ENCODE results near the gene UBD.

Gene UBD

DNA sequence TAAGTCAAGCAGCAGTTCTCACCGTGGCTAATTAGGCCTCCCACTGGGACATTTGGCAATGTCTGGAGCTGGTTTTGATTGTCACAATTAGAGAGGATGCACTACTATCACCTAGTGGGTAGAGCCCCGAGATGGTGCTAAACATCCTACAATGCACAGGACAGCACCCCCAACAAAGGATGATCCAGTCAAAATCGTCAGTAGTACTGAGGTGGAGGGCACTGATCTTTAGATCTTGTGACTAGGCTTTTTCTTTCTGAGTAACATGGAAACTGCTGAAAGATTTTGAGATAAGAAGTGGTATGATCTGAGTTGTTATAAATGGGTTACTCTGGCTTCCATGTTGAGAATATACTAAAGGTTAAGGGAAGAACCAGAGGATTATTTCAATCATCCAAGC lies 12.0 kb downstream of the UBD start:
- no peaks in the 10 kb centered on the region for H3K9me3 ChIP-seq (ENCODE audit: control insufficient read depth, insufficient read depth, low read length)
- 0 out of 2 replicates have a peak, but pooled peaks cover 3% of the 10 kb centered on the region for H3K4me1 ChIP-seq (ENCODE audit: insufficient read depth, low read length)
- no peaks in the 10 kb centered on the region for H3K36me3 ChIP-seq (ENCODE audit: insufficient read depth, low read length)
- H3K9ac ChIP-seq (ENCODE audit: low read depth, low read length): no peak overlapping the region

GRCh38 chr6:29537714-29538403 lies 21.7 kb downstream of the UBD start:
- no peaks in the 10 kb centered on the region for H3K9me3 ChIP-seq (ENCODE audit: control insufficient read depth, insufficient read depth, low read length)
- H3K9ac ChIP-seq (ENCODE audit: low read depth, low read length): no peak overlapping the region
- H3K36me3 ChIP-seq (ENCODE audit: insufficient read depth, low read length): no peaks in the 10 kb centered on the region
- H3K4me1 ChIP-seq (ENCODE audit: insufficient read depth, low read length): no peaks in the 10 kb centered on the region

DNA sequence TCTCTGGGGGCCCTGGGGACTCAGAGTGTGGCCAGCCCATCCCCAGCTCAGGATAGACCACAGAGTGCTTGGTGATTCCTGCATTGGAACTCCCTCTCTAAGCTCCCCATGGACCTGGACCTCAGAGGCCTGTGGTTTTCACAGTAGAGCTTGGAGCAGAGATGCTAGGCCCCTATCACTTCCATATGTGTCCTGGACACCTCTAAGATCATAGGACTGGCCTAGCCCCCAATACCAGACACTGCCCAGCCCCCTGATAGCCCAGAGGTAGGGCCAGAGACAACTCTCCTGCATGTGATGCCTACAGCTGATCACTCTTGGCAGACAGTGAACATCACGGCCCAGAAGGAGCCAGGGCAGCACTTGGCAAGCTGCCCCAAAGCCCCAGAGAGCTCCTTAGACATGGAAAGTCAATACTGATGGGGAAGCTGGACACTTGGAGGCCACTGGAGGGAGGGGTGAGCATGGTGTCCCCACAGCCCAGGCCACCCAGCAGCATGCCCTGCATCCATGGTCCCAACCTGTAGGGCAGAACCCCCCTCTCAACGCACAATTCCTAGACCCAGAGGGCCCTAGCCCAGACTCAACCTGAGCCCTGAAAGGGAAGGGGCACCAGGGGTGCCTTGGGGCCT lies 27.1 kb downstream of the UBD start:
- H3K36me3 ChIP-seq (ENCODE audit: insufficient read depth, low read length): no peaks in the 10 kb centered on the region
- H3K4me1 ChIP-seq (ENCODE audit: insufficient read depth, low read length): no peaks in the 10 kb centered on the region; the same call in 1 of the 2 replicates
- no peak overlapping the region for H3K9ac ChIP-seq (ENCODE audit: low read depth, low read length)
- H3K9me3 ChIP-seq (ENCODE audit: control insufficient read depth, insufficient read depth, low read length): no peaks in the 10 kb centered on the region

DNA sequence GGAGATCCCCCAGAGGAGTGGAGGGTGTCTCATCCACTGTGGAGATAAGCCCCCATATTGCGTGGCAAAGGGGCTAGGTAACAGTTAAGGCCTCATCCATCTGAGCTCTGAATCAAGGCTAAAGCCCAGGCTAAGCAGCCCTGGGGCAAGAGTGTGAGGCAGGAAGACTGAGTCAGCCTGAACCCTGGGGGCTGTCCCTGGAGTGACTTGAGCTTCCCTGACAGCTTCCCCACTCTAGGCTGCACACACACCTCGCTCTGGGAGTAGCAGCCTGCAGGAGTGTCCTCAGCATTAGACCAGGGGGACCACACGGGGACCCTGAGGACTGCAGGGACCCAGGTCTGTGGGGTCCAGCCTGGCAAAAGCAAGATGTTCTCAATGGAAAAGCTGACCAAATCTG lies 27.9 kb downstream of the UBD start:
- H3K36me3 ChIP-seq (ENCODE audit: insufficient read depth, low read length): no peaks in the 10 kb centered on the region
- no peak overlapping the region for H3K9ac ChIP-seq (ENCODE audit: low read depth, low read length)
- H3K9me3 ChIP-seq (ENCODE audit: control insufficient read depth, insufficient read depth, low read length): no peaks in the 10 kb centered on the region
- H3K4me1 ChIP-seq (ENCODE audit: insufficient read depth, low read length): no peaks in the 10 kb centered on the region; the same call in 1 of the 2 replicates

GRCh38 chr6:29530671-29531310 lies 28.7 kb downstream of the UBD start:
- Histone ChIP-seq H3K9ac (ENCODE audit: low read depth, low read length) (no peak overlapping the region), H3K4me1 (ENCODE audit: insufficient read depth, low read length) (no peaks in the 10 kb centered on the region; the same call in 1 of the 2 replicates), H3K9me3 (ENCODE audit: control insufficient read depth, insufficient read depth, low read length) (no peaks in the 10 kb centered on the region), H3K36me3 (ENCODE audit: insufficient read depth, low read length) (no peaks in the 10 kb centered on the region)

- H3K4me1 ChIP-seq (ENCODE audit: insufficient read depth, low read length): peaks cover under 1% of the 10 kb centered on the region; the same call in 1 of the 2 replicates
- H3K9me3 ChIP-seq (ENCODE audit: control insufficient read depth, insufficient read depth, low read length): no peaks in the 10 kb centered on the region
- no peak overlapping the region for H3K9ac ChIP-seq (ENCODE audit: low read depth, low read length)
- no peaks in the 10 kb centered on the region for H3K36me3 ChIP-seq (ENCODE audit: insufficient read depth, low read length)
Measured at GRCh38 chr6:29529956-29530355, 29.6 kb downstream of the UBD start.

DNA sequence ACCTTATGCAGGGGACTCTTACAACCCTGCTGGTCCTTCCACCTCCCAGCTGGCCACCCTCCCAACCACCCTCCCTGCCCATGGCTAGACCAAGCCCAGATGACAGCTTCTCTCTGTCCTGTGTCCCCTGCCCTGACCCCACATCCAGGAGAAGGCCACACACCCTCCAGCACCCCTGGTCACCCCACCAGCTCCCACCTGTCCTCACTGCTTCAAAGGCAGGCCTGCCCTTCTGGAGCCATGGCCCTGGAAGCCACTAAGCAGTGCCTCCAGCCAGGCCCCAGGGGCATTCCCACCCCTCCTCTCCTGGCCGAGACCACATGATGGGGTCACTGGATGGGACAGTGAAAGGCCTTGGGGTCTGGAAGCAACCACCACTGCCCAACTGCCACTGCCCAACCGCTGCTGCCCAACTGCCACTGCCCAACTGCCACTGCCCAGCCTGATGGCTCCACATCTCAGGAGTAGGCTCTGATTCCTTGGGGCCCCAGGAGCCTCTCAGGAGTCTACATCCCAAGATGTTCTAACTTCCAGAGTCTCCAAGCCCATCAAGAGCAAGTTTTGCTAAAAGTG lies 30.5 kb downstream of the UBD start:
- H3K4me1 ChIP-seq (ENCODE audit: insufficient read depth, low read length): peaks cover 6% of the 10 kb centered on the region

GRCh38 chr6:29528300-29528931 lies 31.1 kb downstream of the UBD start:
- Histone ChIP-seq H3K4me1 (ENCODE audit: insufficient read depth, low read length) (peaks cover 6% of the 10 kb centered on the region), H3K36me3 (ENCODE audit: insufficient read depth, low read length) (no peaks in the 10 kb centered on the region)

More for the DNA sequence above, 30.5 kb downstream of the UBD start:
- peaks cover 6% of the 10 kb centered on the region; the same call in 1 of the 2 replicates for H3K9me3 ChIP-seq (ENCODE audit: control insufficient read depth, insufficient read depth, low read length)
- no peak overlapping the region for H3K9ac ChIP-seq (ENCODE audit: low read depth, low read length)
- no peaks in the 10 kb centered on the region for H3K36me3 ChIP-seq (ENCODE audit: insufficient read depth, low read length)

DNA sequence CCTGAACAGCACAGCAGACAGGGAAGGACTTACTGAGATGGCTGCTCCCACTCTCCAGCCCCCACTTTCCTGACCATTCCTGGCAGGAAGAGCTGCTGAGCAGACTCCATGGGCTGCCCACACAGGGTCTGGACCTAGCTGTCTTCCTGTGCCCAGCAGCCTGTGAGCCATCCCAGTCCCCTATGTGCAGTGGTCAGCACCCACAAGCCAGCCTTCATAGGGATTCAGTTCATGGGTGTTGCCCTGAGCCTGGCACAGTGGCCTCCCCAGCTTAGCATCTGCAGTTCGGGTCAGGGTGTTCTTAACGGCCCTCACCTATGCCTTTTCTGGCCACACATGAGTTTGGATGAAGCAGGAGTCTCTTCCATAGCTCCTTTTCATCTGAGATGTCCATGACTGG lies 32.0 kb downstream of the UBD start:
- no peaks in the 10 kb centered on the region for H3K36me3 ChIP-seq (ENCODE audit: insufficient read depth, low read length)
- H3K4me1 ChIP-seq (ENCODE audit: insufficient read depth, low read length): peaks cover 6% of the 10 kb centered on the region
- peaks cover 14% of the 10 kb centered on the region; the same call in 1 of the 2 replicates for H3K9me3 ChIP-seq (ENCODE audit: control insufficient read depth, insufficient read depth, low read length)
- no peak overlapping the region for H3K9ac ChIP-seq (ENCODE audit: low read depth, low read length)

More at GRCh38 chr6:29528300-29528931, 31.1 kb downstream of the UBD start:
- Histone ChIP-seq H3K9me3 (ENCODE audit: control insufficient read depth, insufficient read depth, low read length) (peaks cover 9% of the 10 kb centered on the region; the same call in 1 of the 2 replicates), H3K9ac (ENCODE audit: low read depth, low read length) (no peak overlapping the region)

GRCh38 chr6:29527126-29527525 lies 32.4 kb downstream of the UBD start:
- H3K36me3 ChIP-seq (ENCODE audit: insufficient read depth, low read length): no peaks in the 10 kb centered on the region
- no peak overlapping the region for H3K9ac ChIP-seq (ENCODE audit: low read depth, low read length)
- peaks cover 14% of the 10 kb centered on the region; the same call in 1 of the 2 replicates for H3K9me3 ChIP-seq (ENCODE audit: control insufficient read depth, insufficient read depth, low read length)
- peaks cover 6% of the 10 kb centered on the region for H3K4me1 ChIP-seq (ENCODE audit: insufficient read depth, low read length)

DNA sequence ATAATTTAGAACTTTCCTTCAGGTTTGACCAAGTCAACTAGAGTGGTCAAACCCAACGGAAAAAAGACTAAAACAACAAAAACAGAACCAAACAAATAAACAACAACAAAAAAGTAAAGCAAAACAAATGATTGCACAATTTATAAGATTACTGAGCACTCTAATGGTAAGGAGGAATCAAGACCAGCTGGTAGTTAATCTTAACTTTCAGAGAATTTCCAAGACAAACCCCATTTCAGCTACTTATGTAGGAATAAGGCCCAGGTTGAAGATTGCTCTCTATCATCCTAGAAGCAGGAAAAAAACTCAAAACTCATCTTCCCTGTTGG lies 34.3 kb downstream of the UBD start:
- Histone ChIP-seq H3K9ac (ENCODE audit: low read depth, low read length) (no peak overlapping the region), H3K36me3 (ENCODE audit: insufficient read depth, low read length) (no peaks in the 10 kb centered on the region), H3K9me3 (ENCODE audit: control insufficient read depth, insufficient read depth, low read length) (peaks cover 14% of the 10 kb centered on the region; the same call in 1 of the 2 replicates), H3K4me1 (ENCODE audit: insufficient read depth, low read length) (peaks cover 6% of the 10 kb centered on the region; the same call in 1 of the 2 replicates)

DNA sequence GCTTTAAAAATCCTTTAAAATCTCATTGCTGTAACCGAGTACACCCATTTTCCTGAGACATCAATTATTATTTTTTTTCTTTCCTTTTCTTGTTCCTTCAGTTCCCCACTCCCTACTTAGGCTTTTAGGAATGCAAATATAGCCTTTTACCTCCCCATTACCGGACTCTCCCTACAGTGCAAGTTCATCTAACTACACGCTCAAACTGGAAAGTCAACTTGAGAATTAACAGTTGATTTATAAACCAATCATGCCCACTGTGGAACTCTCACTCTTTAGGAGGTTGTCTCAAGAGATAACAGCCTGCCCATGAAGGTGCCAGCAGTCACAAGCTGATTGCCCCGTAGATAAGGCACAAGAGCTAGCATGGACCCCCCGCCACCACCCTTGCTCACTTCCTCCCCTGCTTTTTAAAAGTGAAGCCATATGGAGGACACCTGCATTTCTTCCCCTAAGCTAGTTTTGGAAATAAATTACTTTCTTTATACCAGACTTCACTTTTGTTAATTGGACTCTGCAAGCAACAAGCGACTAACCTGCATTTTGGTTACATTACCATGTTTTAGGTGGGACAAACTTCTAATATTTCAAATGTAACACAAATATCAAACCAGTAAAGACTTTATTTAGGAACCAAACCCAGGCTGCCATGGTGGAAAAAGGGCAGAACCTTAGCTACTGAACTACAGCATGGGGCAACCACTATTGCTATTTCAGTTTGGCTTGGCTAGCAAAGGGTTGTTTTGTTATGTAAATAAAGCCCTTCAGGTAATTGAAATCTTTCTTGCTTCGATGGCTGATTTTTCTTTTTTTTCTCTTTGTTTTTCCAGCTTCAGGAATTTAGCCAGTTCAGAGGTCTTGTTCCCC lies 34.9 kb downstream of the UBD start:
- peaks cover 14% of the 10 kb centered on the region; the same call in 1 of the 2 replicates for H3K9me3 ChIP-seq (ENCODE audit: control insufficient read depth, insufficient read depth, low read length)
- H3K36me3 ChIP-seq (ENCODE audit: insufficient read depth, low read length): no peaks in the 10 kb centered on the region
- H3K9ac ChIP-seq (ENCODE audit: low read depth, low read length): no peak overlapping the region
- H3K4me1 ChIP-seq (ENCODE audit: insufficient read depth, low read length): peaks cover 6% of the 10 kb centered on the region; the same call in 1 of the 2 replicates

DNA sequence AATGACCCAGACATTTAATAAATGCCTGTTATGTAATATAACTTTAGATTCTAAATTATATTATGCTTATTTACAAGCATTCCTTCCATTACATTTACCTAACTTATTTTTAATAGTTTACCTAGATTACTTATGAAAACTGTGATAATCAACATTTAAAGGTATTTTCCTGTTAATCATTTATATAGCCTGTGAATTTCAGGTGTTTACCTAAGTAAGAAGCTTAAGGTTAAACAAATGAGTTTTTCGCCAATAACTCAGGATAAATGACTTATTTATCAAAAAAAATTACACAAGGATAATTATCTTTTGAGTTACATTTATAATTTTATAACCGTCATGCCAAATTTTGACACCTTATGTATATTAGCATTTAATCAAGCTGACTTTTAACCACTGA lies 35.5 kb downstream of the UBD start:
- H3K9me3 ChIP-seq (ENCODE audit: control insufficient read depth, insufficient read depth, low read length): peaks cover 14% of the 10 kb centered on the region; the same call in 1 of the 2 replicates
- H3K36me3 ChIP-seq (ENCODE audit: insufficient read depth, low read length): no peaks in the 10 kb centered on the region
- peaks cover 6% of the 10 kb centered on the region; the same call in 1 of the 2 replicates for H3K4me1 ChIP-seq (ENCODE audit: insufficient read depth, low read length)
- H3K9ac ChIP-seq (ENCODE audit: low read depth, low read length): no peak overlapping the region
